H1 (cell line): Measurements from ENCODE around the gene CLMP.

Experiments used
- CEBPB ChIP-seq: IDR thresholded peaks from 2 replicates; pipeline ENCODE4 v1.6.1; 2012; ENCODE audit warnings: low read depth, low read length
- CTCF ChIP-seq, 3 experiments: IDR thresholded peaks; 1 replicate in 2 of 3; 2 replicates in 1 of 3; pipeline versions ENCODE4 v1.5.1 to v1.6.1; 2011; ENCODE audit warnings: low read length in 3 of 3, mild to moderate bottlenecking in 3 of 3, inconsistent platforms in 2 of 3, low read depth in 1 of 3, moderate library complexity in 1 of 3; ENCODE audit not compliant: insufficient read depth in 1 of 3; ENCODE audit errors: control extremely low read depth in 1 of 3
- EZH2 ChIP-seq: fragments of 200-600 bp; sonication (generic); IDR thresholded peaks from 2 replicates; pipeline ENCODE4 v1.7.1; 2012; ENCODE audit warnings: low read depth, mild to moderate bottlenecking, moderate library complexity, low read length, inconsistent platforms; ENCODE audit not compliant: severe bottlenecking
- MAX ChIP-seq: IDR thresholded peaks from 2 replicates; pipeline ENCODE4 v1.6.1; 2012; ENCODE audit warnings: inconsistent platforms
- POLR2AphosphoS5 ChIP-seq: IDR thresholded peaks from 2 replicates; pipeline ENCODE4 v1.6.1; 2011; ENCODE audit warnings: low read depth, low read length
- RAD21 ChIP-seq, 2 experiments: IDR thresholded peaks in 1 of 2; conservative IDR thresholded peaks in 1 of 2; 2 replicates each; pipeline ENCODE4 v1.6.1; 2011; ENCODE audit warnings: low read depth in 2 of 2, low read length in 2 of 2, improper control_type of control experiment in 1 of 2, inconsistent platforms in 1 of 2, mild to moderate bottlenecking in 1 of 2, moderate library complexity in 1 of 2
- SUZ12 ChIP-seq: fragments of 200-600 bp; sonication (generic); IDR thresholded peaks from 2 replicates; pipeline ENCODE4 v1.6.1; 2012; ENCODE audit warnings: mild to moderate bottlenecking, inconsistent platforms, low read length, moderate library complexity, mixed read lengths
- TF ChIP-seq, protein P1 (sequence below): IDR thresholded peaks from 2 replicates; pipeline ENCODE4 v1.6.1; 2011; ENCODE audit warnings: low read length, improper control_type of control experiment

GRCh38 chr11:123227763-123228495 is 32.9 kb upstream of the CLMP start:
- TF ChIP-seq MAX (no peak), CTCF (IDR thresholded peaks at IDR 0.05; ENCODE audit: control extremely low read depth in 1 of 3, insufficient read depth in 1 of 3, low read depth in 1 of 3, low read length in 3 of 3) (no peak), POLR2AphosphoS5 (no peak), EZH2 (no peak), CEBPB (no peak), RAD21 (IDR thresholded peaks at IDR 0.05 in 1 of 2, conservative IDR thresholded peaks at IDR 0.05 in 1 of 2; ENCODE audit: low read depth in 2 of 2, low read length in 2 of 2) (no peak), SUZ12 (no peak)
- TF ChIP-seq, protein P1, sequence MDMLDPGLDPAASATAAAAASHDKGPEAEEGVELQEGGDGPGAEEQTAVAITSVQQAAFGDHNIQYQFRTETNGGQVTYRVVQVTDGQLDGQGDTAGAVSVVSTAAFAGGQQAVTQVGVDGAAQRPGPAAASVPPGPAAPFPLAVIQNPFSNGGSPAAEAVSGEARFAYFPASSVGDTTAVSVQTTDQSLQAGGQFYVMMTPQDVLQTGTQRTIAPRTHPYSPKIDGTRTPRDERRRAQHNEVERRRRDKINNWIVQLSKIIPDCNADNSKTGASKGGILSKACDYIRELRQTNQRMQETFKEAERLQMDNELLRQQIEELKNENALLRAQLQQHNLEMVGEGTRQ = no peak
